Right forelimb (tissue), 1 donor: Measurements from ENCODE around the gene CHERP.

Experiments
- DNase-seq: peaks from one replicate; pipeline ENCODE4 v3.0.0-alpha.2; 2018

Gene CHERP

GRCh38 chr19:16470541-16470910 lies 71.7 kb downstream of the CHERP start:
- no peak for DNase-seq
